HG03469 (cell line): ENCODE results near the gene SPACA7.
"Not testable (repeated sequence)": the region's sequence is repeated elsewhere in the genome, so short reads cannot be mapped to it uniquely, and the experiment has no call there.

ENCODE experiments used
- ATAC-seq: cut with Tn5 transposase; IDR thresholded peaks from one replicate; pipeline ENCODE4 v1.9.1; 2021; ENCODE audit warnings: mild to moderate bottlenecking, moderate library complexity, moderate number of reproducible peaks; ENCODE audit not compliant: unreplicated experiment

The SPACA7 gene

DNA sequence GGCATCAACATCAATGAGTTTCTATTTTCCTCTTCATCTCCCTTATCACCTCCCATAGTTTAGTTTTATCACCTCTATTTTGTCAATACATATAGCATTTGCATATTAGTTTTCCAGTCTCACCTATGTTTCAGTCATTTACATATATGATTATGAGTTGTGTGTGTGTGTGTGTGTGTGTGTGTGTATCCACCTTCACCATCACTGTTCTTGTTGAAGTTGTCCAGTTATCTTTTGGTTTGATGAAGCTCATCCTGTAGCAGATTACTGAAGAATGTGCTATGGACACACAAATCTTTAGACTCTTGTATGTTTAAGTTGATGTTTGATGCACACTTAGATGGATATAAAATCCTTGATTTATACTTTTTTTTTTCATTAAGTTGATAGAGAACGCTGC is 40.5 kb downstream of the SPACA7 start:
- no peak for ATAC-seq

DNA sequence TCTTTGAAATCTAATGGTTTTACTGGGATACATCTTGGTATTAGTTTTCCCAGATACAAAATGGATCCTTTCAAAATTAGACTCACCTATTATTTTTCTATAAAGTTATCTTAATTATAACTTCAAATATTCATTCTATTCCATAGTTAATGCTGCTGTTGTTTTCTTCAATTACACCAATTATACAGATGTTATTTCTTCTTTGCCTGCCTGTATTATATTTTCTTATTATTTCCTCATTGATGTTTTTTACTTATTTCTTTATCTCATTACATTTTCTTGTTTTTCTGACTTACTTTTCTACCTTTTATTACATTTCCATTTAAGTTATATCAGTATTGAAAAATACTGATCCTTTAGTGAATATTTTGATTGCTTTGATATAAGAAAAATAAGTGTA is 40.9 kb downstream of the SPACA7 start:
- no peak for ATAC-seq

DNA sequence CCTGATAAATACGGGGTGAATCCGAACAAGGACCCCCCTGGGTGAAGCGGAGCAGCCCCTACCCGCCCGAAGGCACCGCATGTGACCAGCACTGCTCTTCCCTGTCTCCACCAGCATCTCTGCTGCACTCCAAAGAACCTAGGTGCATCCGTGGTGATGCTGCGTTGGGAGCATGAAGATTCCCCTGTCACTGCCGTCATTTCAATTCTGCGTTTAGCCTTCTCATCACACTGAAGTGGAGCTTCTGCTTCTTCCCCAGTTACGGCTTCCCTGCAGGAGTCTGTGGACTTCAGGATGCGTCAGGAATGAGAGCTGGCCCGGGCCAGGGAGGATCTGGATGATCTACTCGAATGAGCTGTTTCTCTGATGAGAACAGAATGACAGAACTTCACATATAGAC is 47.9 kb downstream of the SPACA7 start:
- ATAC-seq, result no peak

DNA sequence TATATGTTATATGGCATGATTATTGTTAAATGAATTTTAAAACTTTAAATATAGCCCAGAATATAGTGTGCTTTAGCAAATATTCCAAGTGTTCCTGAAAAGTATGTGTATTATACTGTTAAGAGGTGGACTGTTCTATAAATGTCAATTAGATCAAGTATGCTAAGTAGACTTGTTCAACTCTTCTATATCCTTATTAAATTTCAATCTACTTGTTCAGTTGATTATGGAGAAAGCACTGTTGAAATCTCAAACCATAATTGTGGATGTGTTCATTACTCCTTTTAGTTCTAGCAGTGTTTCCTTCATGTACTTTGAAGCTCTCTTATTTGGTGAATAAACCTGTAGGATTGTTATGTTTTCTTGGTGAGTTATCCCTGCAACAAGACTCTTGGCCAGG is 52.5 kb downstream of the SPACA7 start:
- ATAC-seq, result no peak

DNA sequence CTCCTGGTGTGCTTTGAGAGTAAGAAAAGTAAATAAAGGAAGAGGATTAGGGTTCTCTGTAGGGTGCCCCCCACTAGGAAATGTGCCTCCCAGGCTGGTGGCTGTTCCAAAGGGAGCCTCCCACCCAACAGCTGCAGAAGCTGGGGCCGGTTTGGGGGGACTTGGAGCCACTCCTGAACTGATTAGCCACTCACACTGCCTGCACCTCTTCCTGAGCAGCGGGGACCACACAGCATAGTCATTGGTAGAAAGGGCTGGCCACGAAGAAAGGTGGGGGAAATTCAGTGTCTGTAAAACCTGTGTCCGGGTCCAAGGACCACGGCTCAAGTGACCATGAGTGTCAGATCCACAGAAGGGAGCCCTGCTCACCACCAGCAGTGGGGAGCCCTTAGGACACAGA is 55.6 kb downstream of the SPACA7 start:
- no peak for ATAC-seq

DNA sequence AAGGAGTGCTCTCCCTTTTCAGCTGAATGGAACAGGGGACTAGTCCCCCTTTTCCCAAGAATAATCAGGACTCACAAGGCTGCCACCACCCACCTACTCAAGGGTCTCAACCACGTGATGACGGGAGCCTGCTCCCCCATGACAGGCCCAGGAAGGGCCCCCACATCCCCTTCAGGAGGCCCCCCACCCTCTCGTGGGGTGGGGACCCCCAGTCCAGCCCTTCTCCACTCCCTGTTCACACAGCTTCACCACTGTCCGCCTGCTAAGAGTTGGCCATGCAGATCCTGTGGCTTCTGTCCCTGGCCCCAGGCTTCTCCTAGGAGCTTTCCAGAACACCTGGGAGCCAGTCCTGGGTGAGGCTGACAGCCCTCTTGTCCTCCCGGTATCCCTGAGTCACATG is 56.6 kb downstream of the SPACA7 start:
- not testable (repeated sequence) for ATAC-seq

DNA sequence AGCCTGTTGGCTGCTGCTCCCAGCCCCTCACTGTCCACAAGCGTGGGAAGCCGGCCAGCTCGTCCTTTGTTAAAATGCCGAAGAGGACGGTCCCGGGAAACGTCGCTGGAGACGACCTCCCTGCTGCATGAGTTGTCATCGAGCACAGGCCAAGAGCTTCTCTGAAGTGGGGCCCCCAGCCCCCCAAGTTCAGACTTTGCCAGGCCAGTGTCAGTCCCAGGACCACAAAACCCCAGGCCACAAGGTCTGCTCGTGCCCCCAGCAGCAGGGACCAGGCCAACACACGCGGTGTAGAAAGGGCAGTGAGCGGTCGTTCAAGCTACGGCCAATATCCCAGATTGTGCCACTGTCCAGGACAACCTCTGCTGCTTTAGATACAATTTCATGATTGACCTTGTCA is 57.4 kb downstream of the SPACA7 start:
- ATAC-seq, result not testable (repeated sequence)

DNA sequence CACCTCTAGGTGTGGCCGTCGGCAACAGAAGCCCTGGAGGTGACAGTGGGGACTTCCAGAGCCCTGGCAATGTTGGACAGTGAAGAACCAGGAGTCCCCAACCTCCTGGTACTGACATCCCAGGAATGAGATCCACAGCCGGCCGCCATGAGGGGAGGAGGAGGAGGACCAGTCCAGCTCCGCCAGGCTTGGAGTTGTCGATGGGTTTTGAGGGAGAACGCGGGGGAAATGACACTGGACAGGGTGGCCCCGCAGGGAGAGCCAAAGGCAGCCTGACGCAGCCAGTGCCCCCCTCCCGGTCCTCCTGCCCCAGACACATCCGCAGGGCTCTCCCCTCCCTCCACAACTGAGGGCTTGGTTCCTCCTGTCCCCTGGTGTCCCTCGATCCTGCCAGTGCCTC is 57.9 kb downstream of the SPACA7 start:
- no peak for ATAC-seq

DNA sequence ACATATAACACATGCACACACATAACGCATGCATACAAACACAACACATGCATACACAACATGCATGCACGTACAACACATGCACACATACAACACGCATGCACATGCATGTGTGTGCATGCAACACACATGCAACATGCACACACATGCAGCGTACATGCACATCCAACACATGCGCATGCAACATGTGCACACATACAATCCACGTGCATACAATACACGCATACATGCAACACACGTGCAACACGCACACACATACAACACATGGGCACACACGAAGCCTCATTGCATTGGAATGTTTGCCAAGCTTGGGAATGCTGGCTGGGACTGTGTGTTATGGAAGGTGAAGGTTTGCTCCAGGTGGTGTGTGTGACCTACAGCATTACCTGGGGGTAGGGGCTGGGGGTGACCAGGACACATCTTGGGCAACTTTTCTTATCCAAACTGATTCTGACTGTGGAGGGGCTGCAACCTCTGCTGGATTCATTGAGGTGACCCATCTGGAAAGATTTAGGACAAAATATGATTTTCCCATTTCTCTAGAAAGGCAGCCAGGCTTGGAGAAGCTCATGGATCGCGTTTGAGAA is 58.9 kb downstream of the SPACA7 start:
- ATAC-seq, result no peak

DNA sequence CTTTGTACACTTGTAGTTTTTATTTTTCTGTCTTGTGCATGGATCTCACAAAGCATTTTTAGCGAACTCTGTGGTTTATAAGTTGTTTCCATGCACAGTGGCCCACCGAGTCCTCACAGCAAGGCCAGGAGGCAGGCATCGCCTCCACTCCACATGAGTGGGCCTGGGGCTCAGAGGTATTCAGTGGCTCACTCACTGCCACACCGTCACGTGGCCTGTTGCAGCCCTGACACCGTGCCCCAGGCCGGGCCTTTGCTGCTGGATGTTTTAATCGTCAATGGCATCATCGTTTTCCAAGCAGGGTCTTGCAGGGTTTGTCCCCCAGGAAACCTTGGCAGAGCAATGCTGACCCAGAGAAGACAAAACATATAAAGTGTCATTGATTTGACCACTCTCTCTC is 59.8 kb downstream of the SPACA7 start:
- no peak for ATAC-seq

DNA sequence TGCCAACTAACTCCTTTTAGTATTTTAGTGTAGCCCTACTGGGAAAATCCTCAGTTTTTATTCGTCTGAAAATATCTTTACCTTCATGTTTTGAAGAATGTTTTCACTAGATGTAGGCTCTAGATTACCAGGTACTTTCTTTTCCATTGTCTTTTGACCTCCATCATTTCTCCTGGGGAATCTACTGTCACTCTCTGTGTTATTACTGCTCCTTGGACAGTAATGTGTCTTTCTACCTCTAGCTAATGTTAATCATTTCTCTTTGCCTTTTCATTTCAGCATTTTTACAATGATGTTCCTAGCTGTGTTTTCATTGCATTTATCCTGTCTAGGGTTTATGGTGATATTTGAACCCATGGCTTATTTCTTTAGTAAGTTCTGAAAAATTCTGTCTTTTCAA is 61.9 kb downstream of the SPACA7 start:
- no peak for ATAC-seq

DNA sequence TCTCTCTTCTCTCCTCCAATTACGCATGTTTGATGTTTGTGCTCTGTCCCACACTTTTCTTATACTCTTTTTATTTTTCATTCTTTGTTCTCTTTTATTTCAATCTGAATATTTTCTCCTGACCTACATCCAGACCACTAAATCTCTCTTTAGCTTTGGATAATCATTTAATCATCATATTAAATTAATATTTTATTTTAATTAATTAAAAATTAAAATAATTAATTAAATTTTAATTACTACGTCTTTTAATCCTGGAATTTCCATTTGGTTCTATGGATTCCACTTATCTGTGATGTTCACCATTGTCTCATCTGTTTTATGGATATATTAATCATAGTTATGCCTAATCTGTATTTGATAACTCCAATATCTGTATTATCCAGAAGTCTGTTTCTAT is 62.4 kb downstream of the SPACA7 start:
- no peak for ATAC-seq

DNA sequence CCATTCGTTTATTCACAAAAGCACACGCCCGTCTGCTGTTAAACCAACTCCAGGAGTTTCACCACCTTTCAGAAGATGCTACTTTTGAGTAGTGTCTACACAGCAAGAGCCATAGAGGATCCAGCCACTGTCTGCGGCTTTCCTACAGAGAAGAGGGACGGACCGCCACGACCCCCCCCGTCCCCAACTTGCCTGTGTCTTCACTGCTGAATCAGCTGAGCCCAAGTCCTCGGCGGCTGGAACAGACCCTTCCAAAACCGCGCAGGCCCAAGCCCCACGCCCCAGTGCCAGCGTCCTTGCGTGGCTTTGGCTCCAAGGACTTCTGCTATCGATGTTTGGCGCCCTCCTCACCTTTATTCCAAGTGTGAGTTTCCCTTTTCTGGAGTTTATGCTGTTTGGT is 65.1 kb downstream of the SPACA7 start:
- no peak for ATAC-seq

DNA sequence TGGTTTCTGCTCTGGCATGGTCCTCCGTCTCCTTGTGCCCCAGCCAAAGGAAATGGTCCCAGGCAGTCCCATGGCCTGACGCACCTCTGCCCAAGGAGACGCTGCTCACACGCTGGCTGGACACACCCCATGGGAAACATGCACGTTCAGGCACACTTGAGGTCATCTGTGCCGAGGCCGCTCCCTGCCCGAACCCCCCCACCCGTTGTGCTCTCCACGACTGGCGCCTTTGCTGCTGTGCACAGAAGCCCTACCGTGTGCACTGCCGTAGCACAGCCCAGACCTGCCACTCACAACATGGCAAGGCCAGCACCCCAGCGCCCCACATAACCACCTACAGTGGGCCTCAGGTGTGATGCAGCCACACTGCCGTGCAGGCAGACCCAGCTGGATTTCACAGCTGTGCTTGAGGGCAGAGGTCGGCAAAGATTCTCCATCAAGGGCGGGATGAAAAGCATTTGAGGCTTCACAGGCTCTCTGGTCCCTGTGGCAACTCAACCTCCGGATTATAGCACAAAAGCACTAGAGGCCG is 65.7 kb downstream of the SPACA7 start:
- no peak for ATAC-seq

DNA sequence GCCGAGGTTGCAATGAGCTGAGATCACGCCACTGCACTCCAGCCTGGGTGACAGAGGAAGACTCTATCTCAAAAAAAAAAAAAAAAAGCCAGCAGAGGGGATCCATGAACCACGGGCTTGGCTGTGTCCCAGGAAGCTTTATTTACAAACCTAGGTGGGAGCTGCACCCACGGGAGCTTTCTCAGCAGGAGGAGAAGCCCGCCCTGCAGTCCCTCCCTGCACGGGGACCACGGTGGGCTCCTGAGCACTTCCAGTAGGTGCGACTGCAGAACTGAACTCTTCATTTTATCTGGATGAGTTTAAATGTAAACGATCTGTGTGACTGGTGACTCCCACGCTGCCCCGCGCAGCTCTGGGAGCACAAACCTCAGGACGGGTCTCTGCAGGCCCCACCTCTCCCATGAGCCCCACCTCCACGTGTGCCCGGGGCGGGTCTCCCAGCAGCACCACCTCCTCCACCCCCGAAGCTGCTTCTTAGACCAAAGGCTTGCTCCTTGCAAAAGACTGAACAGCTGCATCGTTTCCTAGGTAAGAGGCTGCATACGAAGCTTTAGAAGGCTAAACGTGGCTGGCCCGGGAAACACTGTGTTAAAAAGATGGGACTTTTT is 66.4 kb downstream of the SPACA7 start:
- no peak for ATAC-seq

DNA sequence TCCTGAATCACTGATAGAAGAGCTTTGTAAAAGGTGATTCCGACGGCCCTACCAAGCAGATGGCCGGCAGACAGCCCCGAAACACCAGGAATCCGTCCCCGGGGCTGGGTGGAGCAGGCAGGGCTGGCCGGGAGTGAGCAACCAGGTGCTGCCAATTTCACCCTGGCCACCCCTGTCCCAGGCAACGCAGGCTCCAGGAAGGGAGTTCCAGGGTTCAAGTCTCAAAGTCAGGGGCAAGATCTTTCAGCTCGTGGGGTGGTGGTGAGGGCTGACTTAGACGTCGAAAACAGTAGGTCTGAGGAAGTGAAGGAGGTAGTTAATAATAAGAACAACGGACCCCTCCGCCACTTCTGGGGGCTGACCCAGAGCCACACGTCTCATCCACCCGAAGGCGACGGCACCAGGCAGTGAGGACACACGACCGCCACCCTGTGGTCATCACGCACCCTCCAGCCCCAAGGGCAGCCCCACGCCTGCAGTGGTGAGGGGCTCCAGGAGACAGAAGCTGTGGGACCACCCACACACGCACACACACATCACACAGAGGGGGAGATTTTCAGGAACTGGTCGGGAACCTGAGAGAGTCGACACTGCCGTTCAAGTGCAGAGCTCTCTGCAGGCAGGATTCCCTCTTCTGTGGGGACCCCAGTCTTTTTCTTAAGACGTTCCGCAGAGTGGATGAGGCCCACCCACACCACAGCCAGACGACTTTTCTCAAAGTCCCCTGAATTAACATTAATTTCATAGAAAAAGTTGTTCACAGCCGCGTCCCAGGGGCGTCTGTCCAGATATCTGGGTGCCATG is 67.2 kb downstream of the SPACA7 start:
- no peak for ATAC-seq

DNA sequence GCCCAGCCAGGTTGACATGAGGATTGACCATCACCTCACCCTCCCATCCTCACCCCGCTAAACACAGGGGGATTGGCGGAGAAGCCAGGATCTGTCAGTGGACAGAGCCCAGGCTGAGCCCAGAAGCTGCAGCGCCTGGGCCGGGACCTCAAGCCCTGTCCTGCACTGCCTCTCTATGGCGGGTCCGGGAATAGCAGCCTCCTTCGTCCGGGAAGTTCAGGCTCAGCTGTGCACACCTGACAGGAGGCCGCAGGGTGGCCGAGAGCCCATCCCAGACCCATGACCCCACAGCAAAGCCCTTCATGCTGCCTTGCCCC is 67.8 kb downstream of the SPACA7 start:
- ATAC-seq, result no peak

DNA sequence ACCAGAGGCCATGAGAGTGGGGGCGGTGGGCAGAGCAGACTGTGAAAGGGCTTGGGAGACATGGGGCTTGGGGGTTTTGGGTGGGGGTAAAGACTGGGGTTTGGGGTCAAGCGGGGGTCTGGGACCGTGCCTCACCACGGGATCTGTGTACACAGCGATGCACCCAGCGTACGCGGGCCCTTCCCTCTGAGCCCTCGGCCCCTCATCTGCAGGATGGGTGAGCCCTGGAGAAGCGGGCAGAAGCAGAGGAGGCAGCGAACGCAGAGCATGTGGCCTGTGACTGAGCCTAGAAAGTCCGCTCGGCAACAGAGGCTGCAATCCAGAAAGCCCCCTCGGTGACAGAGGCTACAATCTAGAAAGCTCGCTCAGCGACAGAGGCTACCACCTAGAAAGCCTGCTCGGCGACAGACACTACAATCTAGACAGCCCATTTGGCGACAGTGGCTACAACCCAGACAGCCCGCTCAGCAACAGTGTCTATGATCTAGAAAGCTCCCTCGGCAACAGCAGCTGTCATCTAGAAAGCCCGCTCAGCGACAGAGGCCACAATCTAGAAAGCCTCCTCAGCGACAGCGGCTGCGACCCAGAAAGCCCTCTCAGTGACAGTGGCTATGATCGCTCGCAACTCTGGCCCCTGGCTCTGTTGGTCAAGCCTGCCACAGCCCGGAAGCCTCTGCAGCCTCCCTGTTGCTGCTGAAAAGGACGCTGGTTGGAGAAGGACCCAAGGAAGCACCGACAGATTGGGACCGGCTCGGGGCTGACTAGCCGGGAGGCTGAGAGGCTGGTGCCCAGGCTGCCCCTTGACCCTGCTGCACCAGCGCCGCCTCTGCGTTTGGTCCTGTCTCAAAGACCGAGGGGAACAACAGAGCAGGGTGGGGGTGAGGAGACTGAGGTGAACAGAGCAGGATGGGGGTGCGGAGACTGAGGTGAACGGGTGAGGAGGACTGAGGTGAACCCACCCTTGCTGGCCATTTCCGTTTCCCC is 68.6 kb downstream of the SPACA7 start:
- no peak for ATAC-seq

DNA sequence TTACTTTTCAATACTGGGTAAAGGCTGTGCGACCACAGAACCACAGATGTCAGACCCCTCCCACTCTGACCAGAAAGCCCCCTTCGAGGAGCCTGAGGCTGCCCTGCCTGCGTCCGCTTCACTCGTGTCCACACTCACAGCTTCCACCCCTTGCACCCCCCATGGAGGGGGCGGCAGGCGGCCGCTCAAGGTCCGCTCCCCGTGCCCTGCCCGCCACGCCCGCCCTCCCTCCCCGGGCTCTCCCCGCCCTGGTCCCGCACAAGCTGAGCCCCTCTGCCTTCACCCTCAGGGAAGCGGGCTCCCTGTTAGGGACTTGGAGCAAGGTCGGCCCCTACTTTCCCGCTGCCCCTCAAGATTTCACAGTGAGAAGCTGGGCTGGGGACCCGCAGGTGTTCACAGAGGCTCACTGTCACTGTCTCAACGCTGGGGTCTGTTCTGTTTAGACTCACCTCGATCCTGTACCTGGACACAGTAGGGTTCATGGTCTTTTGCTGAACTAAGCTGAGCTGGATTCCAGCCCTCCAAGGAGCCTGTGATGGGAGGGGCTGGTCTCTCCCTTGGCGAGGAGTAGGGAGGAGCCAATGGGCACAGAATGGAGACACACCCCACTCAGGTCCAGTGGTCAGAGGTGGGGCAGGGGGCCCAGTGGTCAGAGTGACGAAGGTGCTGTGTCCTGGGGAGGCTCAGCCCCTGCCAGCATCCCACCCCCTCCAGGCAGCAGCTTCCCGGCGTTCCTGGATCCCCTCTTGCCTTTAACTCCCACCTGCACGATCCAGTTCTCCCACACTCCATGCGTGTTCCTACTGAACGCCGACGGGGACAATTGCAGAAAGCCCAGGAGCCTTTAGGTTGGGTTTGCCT is 69.5 kb downstream of the SPACA7 start:
- no peak for ATAC-seq

DNA sequence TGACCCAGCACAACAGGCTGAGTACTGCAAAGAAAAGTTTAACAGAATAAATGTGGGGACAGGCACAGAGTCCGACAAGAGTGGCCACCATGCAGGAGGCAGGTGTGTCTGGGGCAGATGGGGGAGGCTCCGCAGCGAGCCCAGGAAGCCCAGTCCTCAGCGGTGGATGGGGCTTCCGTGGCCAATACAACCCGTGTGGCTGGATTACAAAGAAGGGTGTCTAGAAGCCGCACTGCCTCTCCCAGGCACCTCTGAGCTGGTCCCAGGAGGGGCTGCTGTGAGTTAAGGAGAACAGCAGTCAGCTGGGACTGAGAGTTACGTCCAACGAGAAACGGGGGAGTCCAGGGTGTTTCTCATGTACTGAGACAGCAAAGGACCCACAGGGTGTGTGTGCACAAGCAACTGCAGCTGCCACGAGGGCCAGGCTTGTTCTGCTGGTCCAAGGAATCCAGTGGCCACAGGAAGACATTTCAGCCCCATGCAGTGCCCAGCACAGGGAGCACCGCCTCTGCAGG is 70.2 kb downstream of the SPACA7 start:
- ATAC-seq, result no peak
